Stimulated activated effector memory CD8-positive, alpha-beta T cell treated with anti-CD3 and anti-CD28 coated beads, Interleukin-12 subunit alpha, Interleukin-12 subunit beta, amount 100 ng/mL, for 72 hours (primary cell): ENCODE measurements around the gene SLC1A7.

Experiments used
- ATAC-seq: fragments of 150-1000 bp; cut with Tn5 transposase; 2 replicates; pipeline ENCODE4 v1.10.0; 2021
- DNase-seq, 2 donors: peaks; one replicate each; pipeline ENCODE4 v3.0.0; 2021 to 2022; ENCODE audit warnings: low spot score in 2 of 2
- H3K27ac Mint-ChIP-seq: one replicate; pipeline ENCODE4 v1.8.0; 2022; ENCODE audit warnings: mild to moderate bottlenecking, mixed read lengths
- H3K36me3 Mint-ChIP-seq: one replicate; pipeline ENCODE4 v1.8.0; 2022; ENCODE audit warnings: mild to moderate bottlenecking, mixed read lengths
- H3K4me1 Mint-ChIP-seq: one replicate; pipeline ENCODE4 v1.8.0; 2022; ENCODE audit warnings: mixed read lengths
- H3K4me3 Mint-ChIP-seq: one replicate; pipeline ENCODE4 v1.8.0; 2022; ENCODE audit warnings: mild to moderate bottlenecking, mixed read lengths
- H3K9me3 Mint-ChIP-seq: one replicate; pipeline ENCODE4 v1.8.0; 2022; ENCODE audit warnings: mixed read lengths

The SLC1A7 gene

DNA sequence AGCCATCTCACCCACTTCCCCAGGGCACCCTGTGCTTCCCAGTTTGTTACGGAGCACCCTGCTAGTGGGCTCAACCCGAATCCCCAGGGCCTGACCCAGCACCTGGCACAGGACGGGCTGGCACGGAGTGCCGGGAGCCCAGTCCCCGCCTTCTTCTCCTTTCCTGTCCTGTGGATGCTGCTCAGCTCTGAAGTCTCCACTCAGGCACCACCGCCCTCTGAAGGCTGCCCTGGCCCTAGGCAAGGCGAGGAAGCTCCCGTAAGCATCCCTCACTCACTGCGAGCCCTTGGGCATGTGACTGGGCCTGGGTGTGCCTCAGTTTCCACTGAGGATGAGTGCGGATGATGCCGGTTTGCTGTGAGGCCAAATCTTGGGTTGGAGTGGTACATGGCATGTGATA is 21.8 kb downstream of the SLC1A7 start:
- no peaks in the 10 kb centered on the region for H3K9me3 Mint-ChIP-seq
- H3K36me3 Mint-ChIP-seq = no peaks in the 10 kb centered on the region
- ATAC-seq (no peak), DNase-seq (no peak)
- H3K27ac Mint-ChIP-seq = no peak overlapping the region
- H3K4me3 Mint-ChIP-seq = no peak overlapping the region
- H3K4me1 Mint-ChIP-seq = peaks cover 7% of the 10 kb centered on the region

DNA sequence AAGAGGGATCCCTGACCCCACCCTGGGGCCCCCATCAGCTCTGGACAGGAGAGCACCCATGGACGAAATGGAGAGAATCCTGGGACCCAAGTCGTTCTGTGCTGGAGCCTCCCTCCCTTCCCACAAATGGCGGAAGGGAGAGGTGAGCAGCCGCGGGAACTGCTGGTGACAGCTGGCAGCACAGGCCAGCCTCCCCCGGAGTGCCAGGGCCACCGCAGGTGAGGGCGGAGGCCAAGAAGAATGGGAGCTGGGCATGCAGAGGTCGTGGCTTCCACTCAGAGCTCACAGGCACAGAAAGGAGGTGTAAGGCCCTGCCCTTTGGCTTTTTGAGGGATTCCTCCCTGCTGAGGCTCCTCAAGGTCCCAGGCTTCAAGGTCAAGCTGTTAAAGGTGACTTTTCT is 24.6 kb downstream of the SLC1A7 start:
- Mint-ChIP-seq H3K9me3 (no peaks in the 10 kb centered on the region), H3K4me1 (peaks cover 7% of the 10 kb centered on the region), H3K27ac (no peak overlapping the region), H3K4me3 (no peak overlapping the region), H3K36me3 (no peaks in the 10 kb centered on the region)
- DNase-seq (no peak), ATAC-seq (no peak)

- H3K27ac Mint-ChIP-seq = no peak overlapping the region
- peaks cover 7% of the 10 kb centered on the region for H3K4me1 Mint-ChIP-seq
- H3K4me3 Mint-ChIP-seq = no peak overlapping the region
- DNase-seq = no peak
- no peaks in the 10 kb centered on the region for H3K9me3 Mint-ChIP-seq
- ATAC-seq = no peak
- no peaks in the 10 kb centered on the region for H3K36me3 Mint-ChIP-seq
Observed at GRCh38 chr1:53116933-53117600, 25.4 kb downstream of the SLC1A7 start.

DNA sequence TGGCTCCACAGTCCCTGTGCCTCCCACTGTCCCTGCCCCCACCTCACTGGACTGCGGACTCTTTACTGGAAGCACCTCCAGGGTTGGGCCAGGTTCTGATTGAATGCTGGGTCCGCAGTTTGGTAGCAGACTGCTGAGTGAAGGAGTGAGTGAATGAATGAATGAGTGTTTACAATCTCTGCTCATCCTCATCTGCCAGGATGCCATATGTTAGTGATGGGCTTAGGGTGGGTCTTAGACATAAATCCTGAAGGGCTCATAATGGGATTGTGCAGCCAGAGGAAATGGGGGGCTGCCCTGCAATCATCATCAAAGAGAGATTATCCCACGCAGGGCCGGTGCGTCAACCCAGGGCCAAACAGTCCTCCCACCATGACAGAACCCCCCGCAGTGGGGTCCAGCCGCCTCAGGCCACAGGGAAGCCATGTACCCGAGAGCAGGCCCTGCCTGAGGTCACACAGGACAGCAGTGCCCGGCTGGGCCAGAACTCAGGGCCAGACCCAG is 26.1 kb downstream of the SLC1A7 start:
- no peak overlapping the region for H3K27ac Mint-ChIP-seq
- H3K36me3 Mint-ChIP-seq = no peaks in the 10 kb centered on the region
- H3K4me3 Mint-ChIP-seq = no peak overlapping the region
- H3K9me3 Mint-ChIP-seq = no peaks in the 10 kb centered on the region
- peaks cover 6% of the 10 kb centered on the region for H3K4me1 Mint-ChIP-seq
- DNase-seq (no peak), ATAC-seq (no peak)

DNA sequence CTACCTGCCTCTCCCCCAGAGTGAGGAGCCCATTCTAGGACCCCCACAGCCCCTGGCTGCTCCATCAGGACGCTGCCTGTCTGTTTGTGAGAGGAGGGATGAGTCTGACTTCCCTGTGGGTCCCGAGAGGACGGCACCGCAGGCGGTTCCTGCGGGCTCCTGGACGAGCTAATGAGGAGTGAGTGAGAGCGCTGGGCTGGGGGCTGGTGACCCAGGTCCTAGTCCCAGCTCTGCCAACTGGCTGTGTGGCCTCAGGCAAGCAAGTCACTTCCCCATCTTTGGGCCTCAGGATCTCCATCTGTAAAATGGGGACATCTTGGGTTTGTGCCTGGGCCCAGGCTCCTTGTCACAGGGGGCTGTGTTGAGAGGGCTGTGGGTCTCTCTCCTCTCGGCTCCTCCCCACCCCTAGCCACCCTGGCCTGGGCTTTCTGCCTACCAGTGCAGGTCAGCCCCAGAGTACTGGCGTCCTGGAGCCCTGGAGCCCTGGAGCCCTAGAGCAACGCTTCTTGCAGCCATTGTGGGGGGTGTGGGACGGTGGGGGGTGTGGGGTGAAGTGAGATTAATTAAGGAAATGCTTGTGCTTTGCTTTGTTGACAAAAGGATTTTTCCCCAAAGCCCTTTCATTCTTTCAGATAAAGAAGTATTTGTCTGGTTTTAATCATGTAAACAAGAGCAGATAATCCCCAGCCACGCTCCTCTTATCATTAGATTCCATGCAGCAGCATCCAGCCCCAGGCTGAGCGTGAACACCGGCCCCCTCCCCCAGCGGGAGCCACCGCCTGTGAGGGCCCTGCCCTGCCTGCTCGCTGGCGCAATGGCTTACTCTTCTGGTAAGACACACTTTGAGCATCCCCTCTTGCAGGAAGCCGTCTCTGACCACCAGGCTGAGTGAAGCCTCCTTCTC is 26.8 kb downstream of the SLC1A7 start:
- Mint-ChIP-seq H3K36me3 (no peaks in the 10 kb centered on the region), H3K4me3 (no peak overlapping the region), H3K9me3 (no peaks in the 10 kb centered on the region), H3K27ac (peak overlapping the region; percentile 78), H3K4me1 (peaks cover 9% of the 10 kb centered on the region)
- DNase-seq = no peak
- no peak for ATAC-seq

- ATAC-seq (no peak), DNase-seq (no peak)
- Mint-ChIP-seq H3K4me3 (no peak overlapping the region), H3K9me3 (no peaks in the 10 kb centered on the region), H3K36me3 (no peaks in the 10 kb centered on the region), H3K4me1 (peaks cover 15% of the 10 kb centered on the region), H3K27ac (peak overlapping the region; percentile 78)
Observed at GRCh38 chr1:53114581-53115400, 27.6 kb downstream of the SLC1A7 start.

DNA sequence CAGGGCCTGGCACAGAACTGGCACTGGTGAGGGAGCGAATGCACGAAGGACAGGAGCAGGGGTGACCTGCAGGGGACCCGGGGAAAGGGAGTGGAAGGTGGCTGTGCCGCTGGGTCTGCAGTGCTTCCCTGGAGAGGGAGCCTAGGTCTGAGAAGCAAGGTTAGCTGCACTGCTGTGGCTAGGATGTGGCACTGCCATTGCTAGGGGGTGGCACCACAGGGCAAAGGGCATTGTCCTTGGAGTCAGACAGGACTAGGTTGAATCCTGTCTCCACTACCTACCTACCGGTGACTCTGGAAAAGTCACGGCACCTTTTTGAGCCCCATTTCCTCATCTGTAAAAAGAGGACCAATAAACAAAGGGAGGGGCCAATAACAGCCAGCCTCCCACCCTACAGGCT is 28.3 kb downstream of the SLC1A7 start:
- ATAC-seq = no peak
- H3K4me3 Mint-ChIP-seq = no peak overlapping the region
- H3K4me1 Mint-ChIP-seq = peaks cover 18% of the 10 kb centered on the region

GRCh38 chr1:53112861-53113260 is 29.6 kb downstream of the SLC1A7 start:
- peaks cover 24% of the 10 kb centered on the region for H3K4me1 Mint-ChIP-seq
- no peak for ATAC-seq
- H3K9me3 Mint-ChIP-seq = no peaks in the 10 kb centered on the region
- H3K27ac Mint-ChIP-seq = no peak overlapping the region
- H3K4me3 Mint-ChIP-seq = no peak overlapping the region
- no peak for DNase-seq
- H3K36me3 Mint-ChIP-seq = no peaks in the 10 kb centered on the region

More for the DNA sequence above, 28.3 kb downstream of the SLC1A7 start:
- Mint-ChIP-seq H3K36me3 (no peaks in the 10 kb centered on the region), H3K27ac (no peak overlapping the region), H3K9me3 (no peaks in the 10 kb centered on the region)
- DNase-seq = no peak

- Mint-ChIP-seq H3K4me1 (peaks cover 29% of the 10 kb centered on the region), H3K4me3 (no peak overlapping the region), H3K27ac (no peak overlapping the region), H3K36me3 (no peaks in the 10 kb centered on the region), H3K9me3 (no peaks in the 10 kb centered on the region)
- no peak for ATAC-seq
- no peak for DNase-seq
Observed at GRCh38 chr1:53112271-53112774, 30.1 kb downstream of the SLC1A7 start.

GRCh38 chr1:53111693-53112092 is 30.7 kb downstream of the SLC1A7 start:
- no peak for DNase-seq
- Mint-ChIP-seq H3K27ac (peak overlapping the region; percentile 9), H3K9me3 (no peaks in the 10 kb centered on the region)

DNA sequence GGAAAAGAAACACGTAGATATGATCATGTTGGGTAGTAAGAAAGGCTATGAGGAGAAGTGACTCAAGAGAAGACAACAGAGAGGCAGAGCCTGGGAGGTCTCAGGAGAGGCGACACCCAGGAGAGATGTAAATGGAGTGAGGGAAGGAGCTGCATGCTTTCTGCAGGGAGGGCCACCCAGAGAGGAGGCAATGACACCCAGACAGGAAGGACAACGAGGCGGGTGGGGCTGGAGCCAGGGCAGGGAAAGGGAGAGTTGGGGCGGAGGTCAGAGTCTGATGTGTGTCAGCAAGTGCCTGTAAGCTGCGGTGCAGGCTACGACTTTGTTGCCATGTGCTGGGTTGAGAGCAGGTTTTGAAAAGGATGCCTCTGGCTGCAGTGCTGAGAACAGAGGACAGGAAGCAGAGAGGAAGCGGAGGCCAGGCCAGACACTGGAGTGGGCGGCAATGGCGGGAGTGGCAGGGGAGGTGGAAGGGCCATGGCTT is 31.3 kb downstream of the SLC1A7 start:
- Mint-ChIP-seq H3K4me3 (no peak overlapping the region), H3K4me1 (peaks cover 32% of the 10 kb centered on the region), H3K27ac (peak overlapping the region; percentile 9), H3K9me3 (no peaks in the 10 kb centered on the region), H3K36me3 (no peaks in the 10 kb centered on the region)
- ATAC-seq = peak; percentile 12
- DNase-seq = no peak

More at GRCh38 chr1:53111693-53112092, 30.7 kb downstream of the SLC1A7 start:
- Mint-ChIP-seq H3K36me3 (no peaks in the 10 kb centered on the region), H3K4me3 (no peak overlapping the region), H3K4me1 (peaks cover 32% of the 10 kb centered on the region)
- no peak for ATAC-seq

DNA sequence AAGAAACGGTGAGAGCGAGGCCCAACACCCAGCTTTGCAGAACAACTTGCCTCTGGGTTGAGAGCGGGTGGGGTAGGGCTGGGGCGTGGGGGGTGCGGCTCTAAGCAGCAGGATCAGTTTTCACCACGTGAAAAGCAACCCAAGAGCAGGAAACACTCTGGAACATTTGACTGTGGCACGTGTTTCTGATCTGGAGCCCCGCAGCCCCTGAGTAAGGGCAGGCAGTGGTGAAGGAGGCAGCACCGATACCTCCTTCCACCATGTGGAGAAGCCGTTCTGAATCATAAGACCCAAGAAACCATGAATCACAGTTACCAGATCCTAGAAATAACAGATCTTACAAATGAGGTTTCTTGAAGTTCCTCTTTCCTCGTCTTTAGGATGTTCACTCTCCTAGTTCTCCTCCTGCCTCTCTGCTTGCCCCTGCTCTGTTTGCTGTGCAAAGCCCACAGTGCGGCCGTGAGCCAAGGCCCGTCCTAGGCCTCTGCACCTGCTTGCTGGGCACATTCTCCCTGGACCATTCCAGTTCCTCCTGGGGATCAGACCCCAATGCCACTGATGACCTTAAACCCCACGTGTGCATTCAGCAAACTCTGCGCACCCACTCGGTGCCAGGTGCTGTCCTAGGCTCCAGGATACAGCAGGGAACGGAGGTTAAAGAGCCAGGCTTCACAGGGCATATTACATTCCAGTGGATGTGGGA is 31.9 kb downstream of the SLC1A7 start:
- no peak for DNase-seq
- ATAC-seq = peak; percentile 62
- no peaks in the 10 kb centered on the region for H3K9me3 Mint-ChIP-seq
- H3K4me3 Mint-ChIP-seq = no peak overlapping the region
- H3K27ac Mint-ChIP-seq = peak overlapping the region; percentile 9
- H3K4me1 Mint-ChIP-seq = peaks cover 32% of the 10 kb centered on the region
- H3K36me3 Mint-ChIP-seq = no peaks in the 10 kb centered on the region

DNA sequence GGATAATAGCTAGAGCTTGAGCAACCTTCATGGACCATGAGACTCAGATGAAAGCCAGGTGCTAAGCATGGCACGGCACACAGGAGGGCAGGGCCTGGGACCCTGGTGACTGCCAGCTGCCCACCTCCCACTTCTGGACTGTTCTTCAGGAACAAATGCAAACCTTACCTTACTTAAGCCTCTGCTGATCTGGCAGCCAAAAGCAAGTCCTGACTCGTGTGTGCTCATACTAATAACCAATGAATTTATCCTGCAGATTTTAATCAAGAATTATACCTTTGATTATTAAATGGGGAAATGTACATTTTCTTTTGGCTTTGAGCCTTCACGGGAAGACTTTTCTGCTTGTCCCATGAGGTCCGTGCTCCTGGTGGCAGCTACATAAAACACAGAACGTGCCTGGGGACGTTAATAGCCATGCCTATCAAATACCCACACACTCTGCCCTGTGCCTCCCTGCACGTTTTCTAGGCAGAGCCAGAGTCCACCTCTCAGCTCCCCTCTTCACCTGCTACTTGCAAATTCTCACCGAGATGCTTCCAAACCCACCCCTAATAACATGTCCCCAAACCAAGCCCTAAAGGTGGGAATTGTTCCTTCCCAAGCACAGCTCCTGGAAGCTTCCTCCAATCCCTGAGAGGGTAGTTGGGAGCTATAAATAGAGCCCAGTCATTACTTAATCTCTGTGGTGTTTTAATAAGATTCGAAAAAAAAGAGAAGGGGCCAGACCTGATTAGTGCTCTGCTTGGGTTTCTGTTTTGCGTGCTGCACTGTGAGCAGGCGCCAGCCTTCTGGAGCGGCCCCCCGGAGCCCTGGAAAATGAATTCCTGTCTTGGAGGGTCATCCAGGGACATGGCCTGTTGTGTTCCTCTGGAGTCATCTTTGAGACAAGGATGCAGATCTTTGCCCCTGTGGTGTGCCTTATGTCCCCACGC is 33.5 kb downstream of the SLC1A7 start:
- Mint-ChIP-seq H3K9me3 (no peaks in the 10 kb centered on the region), H3K4me1 (peaks cover 38% of the 10 kb centered on the region), H3K36me3 (no peaks in the 10 kb centered on the region), H3K4me3 (no peak overlapping the region), H3K27ac (no peak overlapping the region)
- no peak for ATAC-seq
- DNase-seq = no peak
